Endothelial cell of umbilical vein (primary cell): Measurements from ENCODE around the gene SLC16A2. TPM values are rescaled to one million over a fixed set of nuclear protein-coding genes. Genes with fewer than 3 reads are reported as not detected.

Source experiments
- BruUV-seq: library from RNA; stranded (reverse); fragments of 400-500 nt; replicated peaks from 2 replicates; lab custom pipeline; 2021; lab: Mats Ljungman, UMichigan
- CTCF ChIA-PET: fragments of 300-600, 350-600 bp; sonication (Branson Sonifier 250); formaldehyde crosslinking; loops from one replicate; lab custom pipeline; 2021; ENCODE audit warnings: antibody characterized with exemption, inconsistent platforms; lab: Charles Lee
- POLR2A ChIA-PET: fragments of 300-600, 350-600 bp; sonication (Branson Sonifier 250); formaldehyde crosslinking; loops from one replicate; lab custom pipeline; 2021; ENCODE audit warnings: antibody characterized with exemption, inconsistent platforms; lab: Charles Lee
- DNase-seq: peaks from one replicate; pipeline ENCODE4 v3.0.0-alpha.2; 2011; ENCODE audit warnings: low read depth, low spot score
- FAIRE-seq: peaks from 2 replicates; lab custom pipeline; 2011; peaks lifted over from hg19 to GRCh38; lab: Jason Lieb, UNC
- H2AFZ ChIP-seq: 2 replicates; pipeline ENCODE4 v1.6.0; 2012; ENCODE audit warnings: low read depth, low read length, control low read depth, inconsistent platforms
- H3K27ac ChIP-seq: 2 replicates; pipeline ENCODE4 v1.5.1; 2011; ENCODE audit warnings: low read depth, mild to moderate bottlenecking, control low read depth, low read length, moderate library complexity; ENCODE audit not compliant: insufficient read depth
- H3K27me3 ChIP-seq, 2 experiments: 2 replicates each; pipeline versions ENCODE4 v1.6.0 to v1.6.1; 2011; ENCODE audit warnings: low read length in 2 of 2, mixed read lengths in 1 of 2; ENCODE audit not compliant: control insufficient read depth in 2 of 2, insufficient read depth in 2 of 2
- H3K36me3 ChIP-seq, 2 experiments: 2 replicates in 1 of 2; 3 replicates in 1 of 2; pipeline ENCODE4 v1.5.1; 2011; ENCODE audit warnings: low read length in 2 of 2, mild to moderate bottlenecking in 1 of 2, moderate library complexity in 1 of 2; ENCODE audit not compliant: control insufficient read depth in 2 of 2, insufficient read depth in 2 of 2; ENCODE audit errors: extremely low read depth in 1 of 2
- H3K4me1 ChIP-seq: 3 replicates; pipeline ENCODE4 v1.5.1; 2011; ENCODE audit warnings: mild to moderate bottlenecking, low read length; ENCODE audit not compliant: control insufficient read depth, insufficient read depth; ENCODE audit errors: extremely low read depth
- H3K4me2 ChIP-seq: 2 replicates; pipeline ENCODE4 v1.6.1; 2011; ENCODE audit warnings: low read length, control low read depth, mixed read lengths; ENCODE audit not compliant: insufficient read depth
- H3K4me3 ChIP-seq, 3 experiments: fragments of 200-600 bp in 1 of 3; sonication (generic), shearing (Covaris generic) in 1 of 3; replicated peaks in 1 of 3; 2 replicates each; pipeline ENCODE4 v1.5.1; 2011 to 2016; ENCODE audit warnings: control low read depth in 3 of 3, low read length in 3 of 3, mild to moderate bottlenecking in 2 of 3, inconsistent platforms in 1 of 3, low read depth in 1 of 3, moderate library complexity in 1 of 3; ENCODE audit not compliant: insufficient read depth in 1 of 3
- H3K79me2 ChIP-seq: 2 replicates; pipeline ENCODE4 v1.6.0; 2012; ENCODE audit warnings: low read length, inconsistent platforms; ENCODE audit not compliant: control insufficient read depth, insufficient read depth
- H3K9ac ChIP-seq: replicated peaks from 2 replicates; pipeline ENCODE3; 2011; ENCODE audit warnings: low read length, control low read depth; ENCODE audit not compliant: insufficient read depth; ENCODE audit errors: extremely low read depth
- H3K9me1 ChIP-seq: replicated peaks from 3 replicates; pipeline ENCODE4 v1.6.0; 2011; ENCODE audit warnings: mild to moderate bottlenecking, low read length; ENCODE audit not compliant: control insufficient read depth, insufficient read depth; ENCODE audit errors: extremely low read depth
- H3K9me3 ChIP-seq: replicated peaks from 2 replicates; pipeline ENCODE4 v1.5.1; 2012; ENCODE audit warnings: low read length, inconsistent platforms; ENCODE audit not compliant: control insufficient read depth, insufficient read depth
- H4K20me1 ChIP-seq: replicated peaks from 2 replicates; pipeline ENCODE3; 2011; ENCODE audit warnings: mild to moderate bottlenecking, low read length; ENCODE audit not compliant: control insufficient read depth, insufficient read depth; ENCODE audit errors: extremely low read depth
- EZH2 ChIP-seq: IDR thresholded peaks from 2 replicates; pipeline ENCODE4 v1.6.1; 2012; ENCODE audit warnings: borderline replicate concordance, low read depth, mild to moderate bottlenecking, moderate library complexity, low read length, inconsistent platforms; ENCODE audit not compliant: severe bottlenecking
- FOS ChIP-seq: IDR thresholded peaks from 2 replicates; pipeline ENCODE4 v1.6.1; 2011; ENCODE audit warnings: mild to moderate bottlenecking, low read length, moderate library complexity, borderline replicate concordance; ENCODE audit not compliant: insufficient read depth
- GATA2 ChIP-seq: IDR thresholded peaks from 2 replicates; pipeline ENCODE4 v1.7.0; 2011; ENCODE audit warnings: low read depth, mild to moderate bottlenecking, moderate library complexity, mixed read lengths, low read length; ENCODE audit not compliant: insufficient read length, insufficient read depth
- JUN ChIP-seq: IDR thresholded peaks from 2 replicates; pipeline ENCODE4 v1.6.1; 2011; ENCODE audit warnings: borderline replicate concordance, low read depth; ENCODE audit not compliant: insufficient read length, insufficient read depth
- MYC ChIP-seq: IDR thresholded peaks from one replicate; pipeline ENCODE4 v1.6.1; 2011; ENCODE audit warnings: mild to moderate bottlenecking, low read depth, low read length
- POLR2A ChIP-seq: IDR thresholded peaks from 2 replicates; pipeline ENCODE4 v1.6.1; 2012; ENCODE audit warnings: low read depth, mild to moderate bottlenecking, control low read depth, low read length
- POLR2AphosphoS5 ChIP-seq: IDR thresholded peaks from 2 replicates; pipeline ENCODE4 v1.6.1; 2012; ENCODE audit warnings: low read depth, mild to moderate bottlenecking, control low read depth, low read length, moderate library complexity; ENCODE audit not compliant: insufficient read depth
- dilution Hi-C: fragments of 300-500 bp; cut with MboI; formaldehyde crosslinking; loops from one replicate; pipeline ENCODE4 v1.15.0; 2019; ENCODE audit warnings: low sequenced_read_pairs; ENCODE audit not compliant: extremely low pct_ligation_motif_present
- intact Hi-C: fragments of 100-400 bp; cut with micrococcal nuclease; formaldehyde crosslinking; loops from one replicate; pipeline ENCODE4 v1.10.0; 2022
- polyA plus RNA-seq, 4 experiments: library from polyadenylated mRNA; depleted of rRNA in 3 of 4; stranded (reverse) in 3 of 4; unstranded in 1 of 4; fragments of >200 nt; gene quantifications; 2 replicates each; pipeline versions ENCODE4 v1.2.1 to v1.2.3, GENCODE V29; 2011 to 2012; ENCODE audit warnings: missing spikeins in 1 of 4
- total RNA-seq: library from RNA; stranded (reverse); gene quantifications from 2 replicates; pipeline ENCODE4 v1.2.3, GENCODE V29; 2021
- TF ChIP-seq, protein P1 (sequence below), 2 donors: IDR thresholded peaks; 1 replicate in 1 of 2; 2 replicates in 1 of 2; pipeline ENCODE4 v1.5.1; 2011; ENCODE audit warnings: low read length in 2 of 2, mild to moderate bottlenecking in 2 of 2, moderate library complexity in 2 of 2, control low read depth in 1 of 2, inconsistent platforms in 1 of 2, low read depth in 1 of 2; ENCODE audit not compliant: insufficient read depth in 1 of 2; ENCODE audit errors: extremely low read depth in 1 of 2
- TF ChIP-seq, protein P2 (sequence below): IDR thresholded peaks from 2 replicates; pipeline ENCODE4 v1.6.1; 2011; ENCODE audit not compliant: insufficient read depth, insufficient read length

The SLC16A2 gene
- total and polyA plus RNA-seq, 2 donors (not counting 3 experiments of a cell fraction or from before 2014, with no cell fraction given): 3.1 to 3.6 TPM

DNA sequence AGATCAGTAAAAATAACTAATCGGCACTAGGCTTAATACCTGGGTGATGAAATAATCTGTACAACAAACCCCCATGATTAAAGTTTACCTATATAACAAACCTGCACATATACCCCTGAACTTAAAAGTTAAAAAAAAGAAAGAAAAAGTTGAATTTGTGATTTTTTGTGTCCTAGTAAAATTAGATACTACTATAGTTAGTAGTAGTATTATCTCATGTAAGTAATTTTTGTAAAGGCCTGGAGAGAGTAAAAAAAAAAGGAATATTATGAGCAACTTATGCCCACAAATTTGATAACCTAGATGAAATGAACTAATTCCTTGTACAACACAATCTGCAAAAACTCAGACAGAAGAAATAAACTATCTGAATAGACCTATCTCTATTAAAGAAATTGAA lies 25.7 kb upstream of the SLC16A2 start:
- Histone ChIP-seq H3K4me1 (no peaks in the 10 kb centered on the region), H3K4me3 (no peak overlapping the region), H4K20me1 (no peaks in the 10 kb centered on the region), H3K79me2 (no peaks in the 10 kb centered on the region), H3K9ac (no peak overlapping the region), H3K27me3 (no peaks in the 10 kb centered on the region), H3K27ac (no peak overlapping the region), H3K36me3 (no peaks in the 10 kb centered on the region), H2AFZ (no peak overlapping the region), H3K9me3 (no peaks in the 10 kb centered on the region), H3K9me1 (no peaks in the 10 kb centered on the region), H3K4me2 (no peak overlapping the region)
- intact Hi-C loops (no loop called here), dilution Hi-C loops (no loop called here)
- TF ChIP-seq FOS: no peak
- TF ChIP-seq MYC: no peak
- ChIA-PET POLR2A (no interaction called here), CTCF (no interaction called here)
- FAIRE-seq (no peak), DNase-seq (no peak)
- no TSS peak for BruUV-seq

DNA sequence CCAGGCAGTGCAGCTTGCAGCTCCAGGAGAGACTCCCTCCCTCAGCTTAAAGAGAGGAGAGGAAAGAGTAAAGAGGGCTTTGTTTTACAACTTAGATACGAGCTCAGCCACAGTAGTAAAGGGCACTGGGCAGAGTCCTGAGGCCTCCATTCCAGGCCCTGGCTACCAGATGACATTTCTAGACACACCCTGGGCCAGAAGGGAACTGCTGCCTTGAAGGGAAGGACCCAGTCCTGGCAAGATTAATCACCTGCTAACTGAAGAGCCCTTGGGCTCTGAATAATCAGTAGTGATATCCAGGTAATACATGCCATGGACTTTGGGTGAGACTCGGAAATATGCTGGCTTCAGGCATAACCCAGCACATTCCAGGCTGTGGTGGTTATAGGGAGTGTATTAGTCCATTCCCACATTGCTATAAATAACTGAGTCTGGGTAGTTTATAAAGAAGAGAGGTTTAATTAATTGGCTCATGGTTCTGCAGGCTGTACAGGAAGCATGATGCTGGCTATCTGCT lies 15.3 kb upstream of the SLC16A2 start:
- ChIA-PET POLR2A (no interaction called here), CTCF (no interaction called here)
- FAIRE-seq (no peak), DNase-seq (no peak)
- Histone ChIP-seq H3K4me1 (no peaks in the 10 kb centered on the region), H3K9me3 (no peaks in the 10 kb centered on the region), H4K20me1 (no peaks in the 10 kb centered on the region), H2AFZ (no peak overlapping the region), H3K79me2 (no peaks in the 10 kb centered on the region), H3K9me1 (no peaks in the 10 kb centered on the region), H3K4me2 (no peak overlapping the region), H3K27me3 (no peaks in the 10 kb centered on the region), H3K27ac (no peak overlapping the region), H3K4me3 (no peak overlapping the region), H3K36me3 (no peaks in the 10 kb centered on the region), H3K9ac (no peak overlapping the region)
- intact Hi-C loops (no loop called here), dilution Hi-C loops (no loop called here)
- no TSS peak for BruUV-seq
- no peak for TF ChIP-seq POLR2A
- TF ChIP-seq, protein P1, sequence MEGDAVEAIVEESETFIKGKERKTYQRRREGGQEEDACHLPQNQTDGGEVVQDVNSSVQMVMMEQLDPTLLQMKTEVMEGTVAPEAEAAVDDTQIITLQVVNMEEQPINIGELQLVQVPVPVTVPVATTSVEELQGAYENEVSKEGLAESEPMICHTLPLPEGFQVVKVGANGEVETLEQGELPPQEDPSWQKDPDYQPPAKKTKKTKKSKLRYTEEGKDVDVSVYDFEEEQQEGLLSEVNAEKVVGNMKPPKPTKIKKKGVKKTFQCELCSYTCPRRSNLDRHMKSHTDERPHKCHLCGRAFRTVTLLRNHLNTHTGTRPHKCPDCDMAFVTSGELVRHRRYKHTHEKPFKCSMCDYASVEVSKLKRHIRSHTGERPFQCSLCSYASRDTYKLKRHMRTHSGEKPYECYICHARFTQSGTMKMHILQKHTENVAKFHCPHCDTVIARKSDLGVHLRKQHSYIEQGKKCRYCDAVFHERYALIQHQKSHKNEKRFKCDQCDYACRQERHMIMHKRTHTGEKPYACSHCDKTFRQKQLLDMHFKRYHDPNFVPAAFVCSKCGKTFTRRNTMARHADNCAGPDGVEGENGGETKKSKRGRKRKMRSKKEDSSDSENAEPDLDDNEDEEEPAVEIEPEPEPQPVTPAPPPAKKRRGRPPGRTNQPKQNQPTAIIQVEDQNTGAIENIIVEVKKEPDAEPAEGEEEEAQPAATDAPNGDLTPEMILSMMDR (IDR thresholded peaks at IDR 0.05; ENCODE audit: extremely low read depth in 1 of 2, insufficient read depth in 1 of 2, low read depth in 1 of 2, low read length in 2 of 2): no peak
- TF ChIP-seq MYC: no peak
- TF ChIP-seq, protein P2, sequence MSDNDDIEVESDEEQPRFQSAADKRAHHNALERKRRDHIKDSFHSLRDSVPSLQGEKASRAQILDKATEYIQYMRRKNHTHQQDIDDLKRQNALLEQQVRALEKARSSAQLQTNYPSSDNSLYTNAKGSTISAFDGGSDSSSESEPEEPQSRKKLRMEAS: no peak
- no peak for TF ChIP-seq EZH2
- TF ChIP-seq JUN: no peak
- TF ChIP-seq POLR2AphosphoS5: no peak
- no peak for TF ChIP-seq GATA2
- TF ChIP-seq FOS: no peak
